Pancreas (tissue), 10 donors: ENCODE data around the gene TTC3. TPM values are rescaled to one million over a fixed set of nuclear protein-coding genes. Genes with fewer than 3 reads are reported as not detected.

Experiments used
- ATAC-seq, 4 donors: fragments of 200-7000 bp; cut with Tn5 transposase; one replicate each; pipeline versions ENCODE4 v1.8.0 to v1.9.1; 2020; ENCODE audit warnings: mild to moderate bottlenecking in 4 of 4, moderate library complexity in 4 of 4
- DNase-seq, 6 donors: peaks; one replicate each; pipeline ENCODE4 v3.0.0-alpha.2; 2020
- FAIRE-seq: peaks from 2 replicates; lab custom pipeline; 2012; peaks lifted over from hg19 to GRCh38; lab: Jason Lieb, UNC
- H3K27ac ChIP-seq, 4 donors: fragments of 200-600 bp; sonication (generic); 1 replicate in 3 of 4; 2 replicates in 1 of 4; pipeline versions ENCODE4 v1.5.0 to v1.8.0; 2020
- H3K27me3 ChIP-seq, 4 donors: fragments of 200-600 bp; one replicate each; pipeline ENCODE4 v1.8.0; 2021
- H3K36me3 ChIP-seq, 3 donors: fragments of 200-600 bp; sonication (generic) in 1 of 3; one replicate each; pipeline versions ENCODE4 v1.5.0 to v1.8.0; 2020 to 2021
- H3K4me1 ChIP-seq, 3 donors: fragments of 200-600 bp; one replicate each; pipeline ENCODE4 v1.8.0; 2021
- H3K4me3 ChIP-seq, 4 donors: fragments of 200-600 bp; sonication (generic) in 2 of 4; one replicate each; pipeline versions ENCODE4 v1.5.0 to v1.8.0; 2020 to 2021
- H3K9me3 ChIP-seq, 4 donors: fragments of 200-600 bp; one replicate each; pipeline ENCODE4 v1.8.0; 2021
- WGBS, 2 donors: extraction: QIAGEN DNeasy Blood & Tissue Kit; methylation state at CpG; one replicate each; pipeline ENCODE4 v1.1.7; 2013; 5-methylcytosine and 5-hydroxymethylcytosine counted together
- intact Hi-C, 3 donors: fragments of 100-400 bp; cut with DNase I; formaldehyde crosslinking; loops; one replicate each; pipeline versions ENCODE4 v1.11.1 to v1.14.2; 2022
- polyA plus RNA-seq, 2 donors: library from polyadenylated mRNA; stranded (reverse); fragments of 200-250 nt; gene quantifications; one replicate each; pipeline ENCODE4 v1.2.3, GENCODE V29; 2013
- total RNA-seq, 6 donors: library from RNA; stranded (reverse); fragmentation: NEBNext Ultra II Directional in 4 of 6; extraction: Animal tissue kit (Norgen Biotek cat#: 25700) in 4 of 6; gene quantifications; one replicate each; pipeline versions ENCODE4 v1.2.1 to v1.2.4, GENCODE V29; 2021 to 2023
- TF ChIP-seq, protein P1 (sequence below), 4 donors: fragments of 200-600 bp; sonication (generic) in 3 of 4; IDR thresholded peaks; one replicate each; pipeline versions ENCODE4 v1.5.0 to v1.8.0; 2021; ENCODE audit warnings: antibody characterized with exemption in 4 of 4
- donor health status: healthy with polysubstance abuse.
- donor health status: DM: no; HTN: no; CAD: no; lungs with moderate emphysema.
- donor health status: DM: no; HTN: no; CAD: no.
- donor health status: control.
- donor health status: control.
- donor health status: Bipolar disorder and iron deficiency.
- donor health status: DM: yes; HTN: yes; CAD: no.
- donor health status: DM: no; HTN: no; CAD: no.
- donor health status: DM: no; HTN: no; CAD: no.
- donor health status: DM: yes; HTN: yes; CAD: no.

The TTC3 gene
- total and polyA plus RNA-seq, 8 donors = 24.6 to 103 (median 62.8) TPM

DNA sequence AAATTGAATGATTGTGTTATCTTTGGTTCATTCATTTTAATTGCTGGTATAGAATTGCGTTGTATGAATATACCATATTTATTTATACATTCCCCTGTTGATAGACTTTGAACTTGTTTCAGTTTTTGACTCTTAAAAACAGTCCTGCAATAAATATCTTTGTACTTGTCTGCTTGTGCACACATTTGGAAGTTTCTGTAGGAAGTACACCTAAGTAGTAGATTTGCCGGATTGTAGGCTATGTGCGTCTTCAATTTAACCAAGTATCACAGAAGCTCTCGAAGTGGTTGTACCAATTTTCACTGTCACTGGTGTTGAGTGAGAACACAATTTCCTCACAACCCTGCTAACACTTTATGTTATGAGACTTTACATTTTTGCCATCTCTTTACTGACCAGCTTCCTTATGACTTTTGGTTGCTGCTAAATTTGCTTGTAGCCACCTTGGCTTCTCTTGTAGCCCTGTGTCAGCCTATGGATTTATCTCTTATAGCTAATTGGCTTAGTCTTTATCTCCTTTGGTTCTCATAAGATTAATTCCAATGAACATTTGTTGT, 2.2 kb downstream of the TTC3 start:
- Histone ChIP-seq H3K27ac (no peak overlapping the region), H3K27me3 (no peaks in the 10 kb centered on the region), H3K9me3 (no peaks in the 10 kb centered on the region), H3K4me1 (peaks cover 0 to 11% (median 8%) of the 10 kb centered on the region in 3 donors), H3K4me3 (no peak overlapping the region), H3K36me3 (no peaks in the 10 kb centered on the region)
- intact Hi-C loops = no loop called here
- no peak for FAIRE-seq
- DNase-seq = no peak
- 84 to 87% methylated on average over 4 of the region's 4 CpGs for WGBS, 2 donors
- ATAC-seq = no peak
- TF ChIP-seq, protein P1, sequence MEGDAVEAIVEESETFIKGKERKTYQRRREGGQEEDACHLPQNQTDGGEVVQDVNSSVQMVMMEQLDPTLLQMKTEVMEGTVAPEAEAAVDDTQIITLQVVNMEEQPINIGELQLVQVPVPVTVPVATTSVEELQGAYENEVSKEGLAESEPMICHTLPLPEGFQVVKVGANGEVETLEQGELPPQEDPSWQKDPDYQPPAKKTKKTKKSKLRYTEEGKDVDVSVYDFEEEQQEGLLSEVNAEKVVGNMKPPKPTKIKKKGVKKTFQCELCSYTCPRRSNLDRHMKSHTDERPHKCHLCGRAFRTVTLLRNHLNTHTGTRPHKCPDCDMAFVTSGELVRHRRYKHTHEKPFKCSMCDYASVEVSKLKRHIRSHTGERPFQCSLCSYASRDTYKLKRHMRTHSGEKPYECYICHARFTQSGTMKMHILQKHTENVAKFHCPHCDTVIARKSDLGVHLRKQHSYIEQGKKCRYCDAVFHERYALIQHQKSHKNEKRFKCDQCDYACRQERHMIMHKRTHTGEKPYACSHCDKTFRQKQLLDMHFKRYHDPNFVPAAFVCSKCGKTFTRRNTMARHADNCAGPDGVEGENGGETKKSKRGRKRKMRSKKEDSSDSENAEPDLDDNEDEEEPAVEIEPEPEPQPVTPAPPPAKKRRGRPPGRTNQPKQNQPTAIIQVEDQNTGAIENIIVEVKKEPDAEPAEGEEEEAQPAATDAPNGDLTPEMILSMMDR (IDR thresholded peaks at IDR 0.05) = no peak

DNA sequence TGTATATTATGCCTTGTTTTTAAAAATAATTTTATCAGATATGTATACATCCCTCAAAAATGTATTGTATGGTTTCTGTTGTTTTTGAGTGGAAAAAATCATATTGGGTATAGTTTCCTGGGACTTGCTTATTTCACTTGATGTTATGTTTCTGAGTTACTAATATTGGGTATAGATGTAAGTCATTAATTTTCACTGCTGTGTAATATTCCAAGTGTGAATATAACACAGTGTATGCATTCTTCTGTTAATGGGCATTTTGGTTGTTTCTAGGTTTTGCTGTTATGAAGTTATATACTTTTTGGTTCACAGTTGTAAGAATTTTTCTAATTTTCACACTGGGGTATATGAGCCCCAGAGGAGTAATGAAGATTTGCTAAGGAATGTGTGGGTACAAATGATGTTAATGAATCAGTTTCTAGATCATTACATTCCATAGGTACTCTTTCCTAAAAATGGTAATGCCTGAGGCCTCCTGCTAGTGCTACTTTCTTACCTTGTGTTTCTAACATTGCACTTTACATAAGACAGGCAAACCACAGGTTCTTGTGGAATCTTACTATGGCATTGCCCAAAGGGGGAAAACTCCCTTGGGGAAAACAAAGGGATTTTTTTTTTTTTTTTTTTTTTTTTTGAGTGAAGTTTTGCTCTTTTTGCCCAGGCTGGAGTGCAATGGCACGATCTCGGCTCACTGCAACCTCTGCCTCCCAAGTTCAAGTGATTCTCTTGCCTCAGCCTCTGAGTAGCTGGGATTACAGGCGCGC, 3.2 kb downstream of the TTC3 start:
- no peak overlapping the region for H3K4me3 ChIP-seq
- TF ChIP-seq, protein P1 (IDR thresholded peaks at IDR 0.05) = no peak
- FAIRE-seq = no peak
- no peaks in the 10 kb centered on the region for H3K36me3 ChIP-seq
- no peak overlapping the region for H3K27ac ChIP-seq
- 98 to 99% methylated on average over 4 of the region's 4 CpGs for WGBS, 2 donors
- no peak for ATAC-seq
- intact Hi-C loops = no loop called here
- H3K4me1 ChIP-seq = peaks cover 0 to 11% (median 6%) of the 10 kb centered on the region in 3 donors
- DNase-seq = no peak
- no peaks in the 10 kb centered on the region for H3K9me3 ChIP-seq
- H3K27me3 ChIP-seq = no peaks in the 10 kb centered on the region

DNA sequence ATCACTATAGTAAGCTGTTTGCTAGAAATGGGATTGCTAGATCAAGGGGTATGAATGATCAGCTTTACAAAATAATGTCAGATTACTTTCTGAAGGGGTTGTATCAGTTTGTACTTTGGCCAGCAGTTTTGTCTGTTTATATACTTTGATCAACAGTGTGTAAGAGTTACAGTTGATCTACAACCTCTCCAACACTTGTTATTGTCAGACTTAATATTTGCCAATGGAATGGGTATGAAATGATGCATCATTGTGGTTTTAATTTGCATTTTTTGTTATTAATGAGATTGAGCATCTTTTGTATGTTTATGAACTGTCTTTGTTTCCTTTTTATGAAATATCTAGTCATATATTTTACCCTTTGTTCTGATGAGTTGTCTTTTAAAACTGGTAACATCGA, 4.3 kb downstream of the TTC3 start:
- H3K4me3 ChIP-seq = no peak overlapping the region
- DNase-seq (no peak), ATAC-seq (no peak), FAIRE-seq (no peak)
- no peaks in the 10 kb centered on the region for H3K27me3 ChIP-seq
- 92 to 93% methylated on average over 1 of the region's 1 CpG for WGBS, 2 donors
- H3K9me3 ChIP-seq = no peaks in the 10 kb centered on the region
- intact Hi-C loops = no loop called here
- H3K36me3 ChIP-seq = no peaks in the 10 kb centered on the region
- peaks cover 0 to 11% (median under 1%) of the 10 kb centered on the region in 3 donors for H3K4me1 ChIP-seq
- TF ChIP-seq, protein P1 (IDR thresholded peaks at IDR 0.05) = no peak
- no peak overlapping the region for H3K27ac ChIP-seq

DNA sequence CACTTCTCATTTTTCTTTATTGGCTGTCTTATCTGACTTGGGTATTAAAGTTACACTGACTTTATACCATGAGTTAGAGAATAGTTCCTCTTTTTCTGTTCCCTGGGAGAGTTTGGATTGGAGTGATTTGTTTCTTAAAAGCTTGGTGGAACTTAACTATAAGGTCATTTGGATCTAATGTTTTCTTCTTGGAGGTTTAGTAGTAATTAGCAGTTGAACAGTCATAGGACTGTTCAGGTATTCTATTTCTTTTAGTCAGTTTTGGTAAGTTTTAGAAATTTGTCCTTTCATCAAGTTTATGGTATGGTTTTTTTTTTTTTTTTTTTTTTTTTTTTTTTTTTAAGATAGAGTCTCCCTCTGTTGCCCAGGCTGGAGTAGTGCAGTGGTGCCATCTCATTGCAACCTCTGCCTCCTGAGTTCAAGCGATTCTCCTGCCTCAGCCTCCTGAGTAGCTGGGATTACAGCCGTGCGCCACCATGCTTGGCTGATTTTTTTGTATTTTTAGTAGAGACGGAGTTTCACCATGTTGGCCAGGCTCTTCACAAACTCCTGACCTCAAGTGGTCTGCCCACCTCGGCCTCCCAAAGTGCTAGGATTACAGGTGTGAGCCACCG, 6.3 kb downstream of the TTC3 start:
- WGBS, 2 donors = 67% methylated on average over 6 of the region's 6 CpGs
- ATAC-seq = peak in 1 of 4 donors; percentile 44
- FAIRE-seq = no peak

More for the DNA sequence above, 6.3 kb downstream of the TTC3 start:
- H3K4me1 ChIP-seq = peaks cover 9 to 24% (median 10%) of the 10 kb centered on the region in 3 donors
- H3K4me3 ChIP-seq = no peak overlapping the region
- H3K9me3 ChIP-seq = no peaks in the 10 kb centered on the region
- intact Hi-C loops = no loop called here
- no peaks in the 10 kb centered on the region for H3K27me3 ChIP-seq
- TF ChIP-seq, protein P1 (IDR thresholded peaks at IDR 0.05) = no peak
- DNase-seq = no peak
- no peak overlapping the region for H3K27ac ChIP-seq
- no peaks in the 10 kb centered on the region for H3K36me3 ChIP-seq
